ENCODE data around the gene NEIL3.

The NEIL3 gene

GRCh38 chr4:177371461-177371860, 61.8 kb downstream of the NEIL3 start:
- H3K4me3 ChIP-seq (ENCODE audit: low read length) = no peak overlapping the region
- TF ChIP-seq ZNF274 (IDR thresholded peaks at IDR 0.05; ENCODE audit: low read depth, low read length) = no peak

DNA sequence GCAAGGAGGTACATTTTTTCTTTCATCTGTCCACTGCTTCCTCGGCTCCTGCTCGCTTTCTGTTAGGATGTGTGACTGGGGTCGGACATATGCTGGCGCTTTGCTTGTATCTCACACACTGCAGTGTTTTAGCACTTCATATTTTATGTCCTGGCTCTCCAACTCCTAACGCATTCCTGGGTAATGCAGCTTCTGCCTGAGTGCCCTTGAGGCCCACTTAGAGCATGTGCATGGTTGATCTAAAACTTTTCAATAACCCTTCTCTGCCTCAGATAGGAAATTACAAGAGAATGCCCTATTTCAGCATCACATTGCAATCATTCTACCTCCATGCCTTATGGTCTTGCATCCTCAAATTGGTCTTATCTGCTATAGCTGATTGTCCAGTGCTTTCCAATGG, 65.3 kb downstream of the NEIL3 start:
- TF ChIP-seq ZNF274 (IDR thresholded peaks at IDR 0.05; ENCODE audit: low read depth, low read length) = no peak

DNA sequence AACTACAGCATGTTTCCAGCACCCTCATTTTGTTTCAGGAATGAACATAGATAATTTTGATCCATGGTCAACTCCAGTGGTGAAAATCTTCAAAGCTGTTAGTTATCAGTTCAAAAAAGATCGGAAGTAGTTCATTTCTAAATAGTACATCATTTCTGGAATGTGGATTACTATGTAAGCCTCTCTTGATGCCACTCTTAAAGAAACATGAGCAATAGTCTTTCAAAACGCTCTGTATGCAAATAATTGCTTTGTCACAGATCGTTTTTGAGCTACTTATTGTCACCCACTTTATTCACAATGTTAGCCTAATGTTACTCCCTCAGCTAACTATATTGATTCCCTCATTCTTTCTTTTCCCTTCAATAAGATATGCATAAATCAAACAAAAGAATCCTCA, 65.7 kb downstream of the NEIL3 start:
- no peak for TF ChIP-seq ZNF274 (IDR thresholded peaks at IDR 0.05; ENCODE audit: low read depth, low read length)
- H3K4me3 ChIP-seq (ENCODE audit: low read length) = no peak overlapping the region

More for the DNA sequence above, 65.3 kb downstream of the NEIL3 start:
- no peak overlapping the region for H3K4me3 ChIP-seq (ENCODE audit: low read length)

DNA sequence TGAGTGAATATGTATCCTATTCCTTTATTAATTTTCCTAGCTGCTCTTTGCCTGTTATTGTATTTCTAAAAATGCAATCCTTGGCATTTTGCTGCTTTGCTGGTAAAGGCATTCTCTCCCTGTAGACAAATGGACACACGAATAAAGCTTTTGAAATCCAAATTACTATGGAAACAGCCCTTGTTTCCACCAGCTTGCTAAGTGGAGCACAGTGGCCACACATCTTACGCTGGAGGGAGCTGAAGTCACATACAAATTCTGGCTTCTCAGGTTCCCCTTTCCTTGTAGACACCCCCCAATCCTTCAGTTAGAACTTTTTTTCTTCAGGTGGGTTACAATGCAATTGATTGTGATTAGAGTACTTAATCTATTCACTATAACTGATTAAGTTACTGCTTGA, 66.3 kb downstream of the NEIL3 start:
- no peak for TF ChIP-seq ZNF274 (IDR thresholded peaks at IDR 0.05; ENCODE audit: low read depth, low read length)
- no peak overlapping the region for H3K4me3 ChIP-seq (ENCODE audit: low read length)

GRCh38 chr4:177380730-177381287, 71.1 kb downstream of the NEIL3 start:
- H3K4me3 ChIP-seq (ENCODE audit: low read length) = no peak overlapping the region
- no peak for TF ChIP-seq ZNF274 (IDR thresholded peaks at IDR 0.05; ENCODE audit: low read depth, low read length)

DNA sequence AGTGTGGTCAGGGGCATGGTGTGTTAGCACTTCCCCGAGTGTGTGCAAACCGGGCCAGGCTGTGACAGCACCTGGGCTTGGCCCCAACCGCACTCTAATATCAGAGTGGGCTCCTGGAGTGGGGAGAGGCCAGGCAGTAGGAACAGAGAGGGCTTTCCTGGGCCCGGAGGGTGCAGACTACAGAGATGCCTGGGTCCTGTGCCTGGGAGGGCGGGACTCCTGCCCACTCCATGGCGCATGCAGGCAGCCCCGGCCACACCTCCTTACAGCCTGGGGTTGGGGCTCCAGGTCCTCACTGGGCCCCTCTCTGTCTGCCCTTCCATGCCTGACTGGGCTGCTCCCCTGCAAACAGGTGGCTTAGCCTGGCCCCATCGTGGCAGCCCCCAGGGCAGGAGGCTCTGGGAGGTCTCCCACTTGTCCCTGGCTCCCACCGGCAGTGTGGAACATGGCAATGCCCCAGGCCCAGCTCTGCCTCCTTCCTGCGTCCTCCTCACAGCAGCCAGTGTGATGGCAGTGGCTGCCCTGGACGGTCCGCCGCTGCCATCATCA, 72.2 kb downstream of the NEIL3 start:
- no peak for TF ChIP-seq ZNF274 (IDR thresholded peaks at IDR 0.05; ENCODE audit: low read depth, low read length)

DNA sequence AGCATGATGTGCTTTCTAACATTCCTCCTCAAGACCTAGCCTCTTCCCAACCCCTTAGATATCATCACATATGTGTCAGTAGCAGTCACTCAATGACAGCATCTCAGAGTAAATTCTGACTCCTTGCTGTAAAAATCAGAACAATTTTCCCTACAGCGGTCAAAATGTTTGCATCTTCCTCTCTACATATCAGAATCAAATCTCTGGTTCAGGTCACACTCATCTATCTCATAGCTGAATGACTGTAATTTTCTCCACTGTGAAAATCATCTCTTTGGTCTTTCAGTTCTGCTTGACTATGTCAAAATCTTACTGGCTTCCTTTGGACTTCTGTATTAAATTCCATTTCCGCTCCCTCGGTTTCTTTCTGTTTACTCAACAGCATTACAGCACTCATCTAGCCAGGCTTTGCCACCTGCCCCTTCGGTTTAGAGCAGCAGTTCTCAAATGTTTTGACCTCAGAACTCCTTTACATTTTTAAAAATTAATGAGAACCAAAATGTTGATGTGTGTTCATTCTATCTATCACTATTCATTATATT, 75.3 kb downstream of the NEIL3 start:
- no peak overlapping the region for H3K4me3 ChIP-seq (ENCODE audit: low read length)
- TF ChIP-seq ZNF274 (IDR thresholded peaks at IDR 0.05; ENCODE audit: low read depth, low read length) = no peak

More for the DNA sequence above, 72.2 kb downstream of the NEIL3 start:
- no peak overlapping the region for H3K4me3 ChIP-seq (ENCODE audit: low read length)

DNA sequence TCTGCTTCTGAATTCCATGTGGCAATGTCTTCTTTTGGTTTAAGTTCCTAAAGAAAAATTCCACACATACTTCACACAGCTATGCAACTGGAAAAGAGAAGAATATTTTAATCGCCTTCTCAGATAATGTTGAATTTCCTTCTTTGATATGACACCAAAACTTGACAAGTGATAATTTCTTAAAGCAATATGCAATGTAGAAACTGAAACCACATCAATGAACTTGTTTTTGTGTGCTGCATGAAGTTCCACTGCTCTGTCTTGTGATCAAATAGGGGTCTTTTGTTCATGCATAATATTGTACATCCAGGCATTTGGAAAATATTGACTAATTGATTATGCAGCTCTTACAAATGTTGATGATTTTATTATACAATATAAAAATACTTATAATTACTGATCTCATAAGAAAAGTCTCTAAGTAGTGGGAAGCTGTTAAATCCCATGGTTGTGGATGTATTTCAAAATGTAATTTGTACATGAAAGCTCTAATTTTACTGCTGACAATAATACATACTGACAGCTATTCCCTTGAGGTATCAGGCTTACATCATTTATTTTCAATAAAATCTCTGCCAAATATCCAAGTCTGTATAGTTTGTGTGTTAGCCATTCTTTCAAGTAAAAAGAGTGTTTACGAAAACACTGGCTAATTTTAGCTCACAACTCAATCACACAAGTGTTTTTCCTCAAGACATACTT, 76.1 kb downstream of the NEIL3 start:
- no peak overlapping the region for H3K4me3 ChIP-seq (ENCODE audit: low read length)
- no peak for TF ChIP-seq ZNF274 (IDR thresholded peaks at IDR 0.05; ENCODE audit: low read depth, low read length)

- TF ChIP-seq ZNF274 (IDR thresholded peaks at IDR 0.05; ENCODE audit: low read depth, low read length) = no peak
- H3K4me3 ChIP-seq (ENCODE audit: low read length) = no peak overlapping the region
Measured at GRCh38 chr4:177386278-177386815, 76.7 kb downstream of the NEIL3 start.

- H3K4me3 ChIP-seq (ENCODE audit: low read length) = no peak overlapping the region
- no peak for TF ChIP-seq ZNF274 (IDR thresholded peaks at IDR 0.05; ENCODE audit: low read depth, low read length)
Measured at GRCh38 chr4:177391287-177391686, 81.6 kb downstream of the NEIL3 start.

DNA sequence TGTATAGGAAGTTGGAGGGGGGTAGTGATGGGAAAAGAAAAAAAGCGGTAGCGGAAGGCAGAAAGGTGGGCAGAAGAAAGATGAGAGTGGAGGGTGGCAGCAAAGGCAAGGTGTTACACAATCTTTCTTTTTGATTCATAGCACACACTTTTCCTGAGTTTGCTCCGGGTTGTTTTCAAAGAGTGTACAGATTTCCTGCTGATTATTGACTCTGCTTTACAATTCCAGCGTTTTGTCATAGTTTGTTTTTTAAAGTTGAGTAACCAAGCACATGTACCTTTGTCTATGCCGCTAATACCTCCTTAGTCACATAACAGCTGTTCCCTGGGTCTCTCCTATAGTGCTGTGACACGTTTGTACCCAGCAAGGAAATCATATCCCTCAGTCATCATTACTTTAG, 82.3 kb downstream of the NEIL3 start:
- no peak overlapping the region for H3K4me3 ChIP-seq (ENCODE audit: low read length)
- no peak for TF ChIP-seq ZNF274 (IDR thresholded peaks at IDR 0.05; ENCODE audit: low read depth, low read length)

- TF ChIP-seq ZNF274 (IDR thresholded peaks at IDR 0.05; ENCODE audit: low read depth, low read length) = no peak
- H3K4me3 ChIP-seq (ENCODE audit: low read length) = no peak overlapping the region
Measured at GRCh38 chr4:177393236-177393635, 83.6 kb downstream of the NEIL3 start.

DNA sequence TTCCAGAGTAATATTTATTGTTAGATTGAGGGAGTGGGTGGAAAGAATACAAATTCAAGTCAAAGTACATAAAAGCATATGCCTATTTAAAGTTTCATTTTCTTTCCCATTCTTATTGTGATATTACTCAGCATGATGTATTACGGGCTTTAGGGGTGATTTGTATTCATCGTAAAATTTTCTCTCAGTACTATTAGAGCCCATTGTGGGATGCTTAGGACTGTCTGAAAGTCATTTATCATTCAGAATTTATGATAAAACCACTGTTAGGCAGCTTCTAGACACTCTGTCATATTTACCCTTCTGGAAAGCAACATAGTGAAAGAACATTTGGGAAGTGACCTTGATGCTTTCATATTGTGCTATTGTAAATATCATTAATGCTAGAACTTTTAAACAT, 86.7 kb downstream of the NEIL3 start:
- TF ChIP-seq ZNF274 (IDR thresholded peaks at IDR 0.05; ENCODE audit: low read depth, low read length) = no peak
- H3K4me3 ChIP-seq (ENCODE audit: low read length) = no peak overlapping the region

GRCh38 chr4:177400030-177400429, 90.4 kb downstream of the NEIL3 start:
- no peak for TF ChIP-seq ZNF274 (IDR thresholded peaks at IDR 0.05; ENCODE audit: low read depth, low read length)
- H3K4me3 ChIP-seq (ENCODE audit: low read length) = no peak overlapping the region
